ENCODE results near the gene ZNF516.

The ZNF516 gene

DNA sequence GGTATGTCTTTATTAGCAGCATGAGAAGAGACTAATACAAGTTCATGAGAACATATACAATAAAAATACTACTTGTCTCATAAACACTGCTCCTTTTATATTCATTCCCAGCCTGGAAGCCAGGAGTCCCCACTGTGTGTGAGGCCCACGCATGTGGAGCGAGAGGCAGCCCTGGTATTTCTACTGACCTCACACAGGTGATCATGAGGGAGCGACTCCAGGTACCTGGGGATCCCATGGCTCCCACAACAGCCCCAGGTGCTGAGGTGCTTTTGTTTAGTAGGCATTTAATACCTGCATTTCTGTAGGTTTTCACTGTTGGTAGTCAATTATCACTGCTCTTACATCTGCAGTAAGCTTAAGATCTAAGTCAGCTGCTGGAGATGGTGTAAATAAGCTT is 75.2 kb downstream of the ZNF516 start:
- DNase-seq: no peak

DNA sequence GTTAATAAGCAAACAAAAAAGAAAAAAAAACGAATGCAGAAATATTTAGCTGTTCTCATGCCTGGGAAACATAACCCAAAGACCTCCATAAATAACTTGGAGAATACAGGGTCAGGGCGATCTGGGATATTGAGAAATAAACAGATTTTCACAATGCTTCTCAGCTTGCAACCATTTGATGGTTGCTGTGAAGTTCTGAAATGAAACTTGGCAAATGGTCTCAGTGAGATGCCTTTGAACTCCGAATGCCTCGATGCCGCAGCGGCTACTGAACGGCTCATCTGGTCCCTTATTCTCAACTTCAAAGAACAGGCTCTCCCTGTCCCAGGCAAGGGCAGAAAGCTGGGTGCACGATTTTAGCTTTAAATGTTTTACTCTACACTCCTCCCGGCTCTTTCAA is 78.1 kb downstream of the ZNF516 start:
- DNase-seq: no peak

DNA sequence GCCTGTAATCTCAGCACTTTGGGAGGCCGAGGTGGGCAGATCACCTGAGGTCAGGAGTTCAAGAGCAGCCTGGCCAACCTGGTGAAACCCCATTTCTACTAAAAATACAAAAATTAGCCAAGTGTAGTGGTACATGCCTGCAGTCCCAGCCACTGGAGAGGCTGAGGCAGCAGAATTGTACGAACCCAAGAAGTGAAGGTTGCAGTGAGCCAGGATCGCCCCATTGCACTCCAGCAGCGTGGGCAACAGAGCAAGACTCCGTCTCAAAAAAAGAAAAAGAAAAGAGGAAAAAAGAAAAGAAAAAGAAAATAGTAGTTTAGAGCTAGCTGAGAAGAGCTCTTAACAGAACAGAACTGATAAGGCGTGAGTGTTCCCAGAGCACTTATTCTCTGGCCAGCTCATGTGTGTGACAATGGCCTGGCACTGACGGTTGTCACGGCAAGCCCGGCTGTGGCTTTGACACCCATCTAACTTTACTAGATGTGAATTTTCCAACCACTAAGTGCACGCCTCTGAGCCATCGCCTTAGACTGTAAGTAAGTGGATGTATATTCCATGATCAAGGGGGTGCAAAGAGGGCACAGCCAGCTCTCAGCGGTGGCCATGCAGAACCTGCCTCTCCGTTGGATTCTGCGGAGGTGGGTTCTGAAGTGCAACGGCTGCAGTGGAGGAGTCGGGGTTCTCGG is 80.0 kb downstream of the ZNF516 start:
- DNase-seq: peak; percentile 65

DNA sequence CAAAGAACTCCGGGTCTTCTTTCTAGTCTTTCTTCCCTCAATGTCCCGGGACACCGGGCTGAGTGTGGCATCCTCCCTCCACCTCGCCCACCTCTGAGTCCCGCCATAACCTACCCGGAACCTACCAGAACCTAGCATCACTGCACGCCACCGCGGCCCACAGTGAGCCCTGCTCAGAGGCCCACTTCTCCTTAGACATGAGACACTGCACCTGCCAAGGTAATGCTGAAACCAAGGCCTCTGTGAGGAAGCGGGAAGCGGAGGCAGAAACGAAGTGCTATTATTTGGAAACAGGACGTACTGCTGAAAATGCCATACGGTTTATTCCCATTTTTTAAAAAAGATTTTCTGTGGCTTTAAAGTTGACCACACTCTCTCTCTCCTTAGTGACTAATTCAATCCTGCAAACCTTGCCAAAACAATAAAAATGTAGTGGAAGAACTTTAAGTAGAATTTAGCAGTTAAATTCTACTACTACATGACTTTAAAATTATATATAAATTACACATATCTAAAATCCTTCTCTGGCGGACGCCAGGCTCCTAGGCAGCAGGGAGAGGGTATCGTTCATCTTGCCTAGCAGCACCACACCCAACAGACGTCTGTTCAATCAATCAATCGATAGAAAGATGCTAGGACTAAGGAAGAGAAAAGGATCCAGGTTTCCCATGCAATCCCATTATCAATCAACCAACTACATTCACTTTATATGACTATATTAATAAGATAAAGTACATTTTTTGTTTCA is 82.0 kb downstream of the ZNF516 start:
- DNase-seq: no peak

DNA sequence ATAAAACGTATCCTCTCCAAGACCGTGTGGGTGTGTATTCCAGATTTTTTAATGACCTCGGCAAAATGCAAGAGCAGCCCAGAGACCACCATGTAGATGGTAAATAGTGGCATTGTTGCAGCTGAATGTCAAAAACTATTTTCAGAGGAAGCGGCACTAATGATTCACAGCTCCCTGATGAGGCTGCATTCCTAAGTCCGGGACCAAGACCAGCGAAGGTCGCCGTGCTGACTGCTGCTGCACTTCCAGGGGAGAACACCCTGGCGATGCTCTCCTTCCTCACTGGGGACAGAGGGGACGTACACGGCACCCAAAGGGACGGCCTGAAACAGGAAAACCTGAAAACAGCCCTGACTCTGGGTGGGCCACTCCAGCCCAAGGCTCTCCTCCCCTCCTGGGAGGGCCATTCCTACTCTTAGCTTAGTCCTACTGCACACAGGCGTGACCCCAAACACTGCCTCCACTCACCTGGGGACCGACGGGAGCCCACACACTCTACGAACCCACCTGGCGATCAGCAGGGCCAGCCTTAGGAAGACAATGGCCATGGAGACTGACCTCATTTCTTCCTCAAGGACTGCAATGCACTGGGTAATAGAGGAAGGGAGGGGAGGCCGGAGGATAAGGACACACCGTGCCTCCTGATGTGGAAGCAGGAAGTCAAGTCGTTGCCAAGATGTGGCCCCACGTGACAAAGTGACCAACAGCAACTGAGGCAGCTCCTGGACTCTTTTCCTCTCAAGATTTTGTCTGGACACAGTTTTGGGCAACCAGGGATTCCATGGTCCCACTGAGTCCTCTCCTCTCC is 82.8 kb downstream of the ZNF516 start:
- no peak for DNase-seq

DNA sequence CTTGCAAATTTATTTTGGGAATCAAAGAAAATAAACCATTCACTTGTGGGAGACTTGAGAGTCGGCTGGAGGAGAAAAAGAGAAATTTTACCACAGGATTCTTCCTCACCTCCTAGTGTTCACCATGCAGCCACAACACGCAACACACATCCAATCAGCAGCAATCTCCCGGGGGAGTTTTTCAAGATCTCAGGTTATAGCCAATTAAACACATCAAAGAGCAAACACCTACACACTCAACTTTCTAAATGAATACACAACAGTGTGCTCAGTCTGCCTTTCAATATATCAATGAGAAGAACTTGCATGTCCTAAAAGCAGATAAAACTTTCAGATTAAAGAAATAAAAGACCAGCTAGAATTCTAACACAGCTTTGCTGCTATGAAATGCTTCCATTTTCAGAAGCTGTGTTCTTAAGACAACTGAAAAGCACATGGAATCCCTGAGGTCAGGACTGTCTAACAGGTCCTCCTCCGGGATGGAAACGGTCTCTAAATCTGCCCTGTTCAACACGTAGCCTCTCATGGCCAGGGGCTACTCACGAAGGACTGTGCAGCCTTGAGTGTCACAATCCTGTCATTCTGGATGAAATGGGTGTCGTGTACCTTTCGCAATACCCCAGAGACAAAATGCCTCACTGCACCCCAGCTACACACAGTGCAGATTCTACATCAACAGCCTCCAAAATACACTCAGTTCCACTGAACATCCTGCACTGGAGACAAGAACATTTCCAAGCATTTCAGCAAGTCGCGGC is 84.2 kb downstream of the ZNF516 start:
- no peak for DNase-seq

DNA sequence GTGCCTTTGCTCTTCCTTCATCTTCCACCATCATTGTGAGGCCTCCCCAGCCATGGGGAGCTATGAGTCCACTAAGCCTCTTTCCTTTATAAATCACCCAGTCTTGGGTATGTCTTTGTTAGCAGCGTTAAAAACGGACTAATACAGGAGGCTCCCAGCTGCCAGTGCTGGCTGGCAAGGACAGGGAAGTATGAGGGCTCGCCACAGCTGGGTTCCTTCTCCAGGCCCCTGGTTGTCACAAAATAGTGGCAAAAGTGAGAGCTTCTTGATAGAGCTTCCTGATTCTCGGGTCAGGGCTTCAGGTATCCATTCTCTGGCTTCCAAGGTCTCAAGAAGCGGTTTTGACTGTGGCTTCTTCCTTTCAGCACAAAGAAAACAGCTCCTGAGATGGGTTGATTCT is 85.0 kb downstream of the ZNF516 start:
- DNase-seq: no peak

DNA sequence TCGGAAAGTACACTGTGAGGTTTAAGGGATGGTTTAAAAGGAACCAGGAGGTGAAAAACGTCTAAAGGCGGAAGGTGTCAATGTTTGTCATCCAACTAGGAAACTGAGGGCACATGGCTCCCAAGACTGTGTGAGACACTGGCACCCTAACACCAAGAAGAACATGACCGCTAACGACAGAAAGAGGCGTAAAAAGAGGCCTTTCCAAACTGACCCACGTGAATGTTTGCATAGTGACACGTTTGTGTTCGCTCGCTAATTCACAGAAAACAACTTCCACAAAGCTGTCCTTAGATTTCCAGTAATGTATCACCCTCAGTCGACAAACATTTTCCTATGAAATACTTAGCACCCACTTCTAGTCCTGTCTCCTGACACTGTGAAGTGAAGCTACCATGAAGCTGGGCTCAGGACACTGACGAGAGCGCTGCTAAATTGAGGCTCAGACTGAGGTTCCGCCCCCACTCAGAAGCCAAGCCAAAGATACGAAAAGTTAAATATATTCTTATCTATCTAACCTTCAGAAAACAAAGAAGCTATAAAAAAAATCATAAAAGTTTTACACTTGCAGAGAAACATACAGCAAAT is 86.5 kb downstream of the ZNF516 start:
- no peak for DNase-seq

DNA sequence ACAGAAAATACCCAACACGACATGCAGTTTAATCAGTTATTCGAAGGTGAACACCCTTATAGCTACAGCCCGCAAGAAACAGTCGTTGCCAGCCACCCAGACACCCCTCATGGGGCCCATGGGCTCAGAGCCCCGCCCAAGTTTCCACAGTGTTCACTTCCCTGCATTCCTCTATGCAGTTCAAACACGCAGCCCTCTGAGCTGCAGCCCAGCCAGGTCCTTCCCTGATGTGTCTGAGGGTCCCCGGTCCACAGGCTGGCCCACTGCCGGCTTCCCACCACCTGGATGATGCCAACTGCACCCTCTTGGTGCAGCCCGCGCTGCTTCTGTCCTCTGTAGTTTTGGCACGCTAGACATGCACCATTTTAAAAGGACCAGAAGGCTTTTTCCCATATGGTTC is 87.4 kb downstream of the ZNF516 start:
- no peak for DNase-seq

DNA sequence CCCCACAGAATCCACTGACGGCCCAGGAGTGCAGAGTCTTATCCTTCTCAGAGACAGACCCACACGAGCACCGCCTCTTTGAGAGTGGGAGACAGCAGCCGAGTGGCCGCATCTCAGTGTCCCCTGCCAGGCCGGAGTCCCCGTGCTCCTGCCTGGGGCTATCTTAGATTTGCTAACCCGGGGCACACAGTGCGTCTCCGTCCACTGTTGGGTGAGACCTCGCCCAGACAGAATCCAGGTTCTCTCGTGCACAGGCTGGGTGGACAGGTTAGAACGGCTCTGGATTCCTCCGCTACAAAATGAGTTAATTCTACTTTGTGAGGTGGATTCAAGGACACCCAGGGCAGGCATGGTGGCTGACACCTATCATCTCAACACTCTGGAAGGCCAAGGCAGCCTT is 88.3 kb downstream of the ZNF516 start:
- no peak for DNase-seq

DNA sequence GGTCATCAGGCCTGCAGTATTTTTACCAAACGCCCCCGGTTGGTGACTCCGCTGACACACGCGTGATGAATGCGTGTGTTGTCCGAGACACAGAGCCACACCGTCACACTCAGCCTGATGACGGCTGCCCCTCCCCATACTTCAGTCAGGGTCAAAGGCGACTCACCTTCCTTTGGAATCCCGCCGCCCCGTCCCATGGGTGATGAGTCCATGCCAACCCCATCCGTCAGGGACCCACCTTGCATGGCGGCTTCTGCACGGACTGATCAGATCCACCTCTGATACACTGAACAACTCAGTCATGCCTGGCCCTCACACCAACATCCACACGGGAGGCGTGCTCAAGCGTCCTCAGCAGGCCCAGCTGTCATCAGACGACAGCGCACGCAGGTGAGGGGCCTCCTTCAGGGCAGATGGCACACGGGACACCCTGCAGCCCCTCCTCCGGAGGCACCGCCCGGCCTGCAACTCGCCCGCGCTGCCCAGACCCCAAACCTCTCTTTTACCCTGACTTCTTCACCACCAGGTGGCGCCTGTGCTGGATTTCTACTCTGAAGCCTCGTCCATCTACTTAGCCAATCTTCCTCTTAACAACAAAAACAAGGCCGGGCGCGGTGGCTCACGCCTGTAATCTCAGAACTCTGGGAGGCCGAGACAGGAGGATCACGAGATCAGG is 89.2 kb downstream of the ZNF516 start:
- peak; percentile 16 for DNase-seq

DNA sequence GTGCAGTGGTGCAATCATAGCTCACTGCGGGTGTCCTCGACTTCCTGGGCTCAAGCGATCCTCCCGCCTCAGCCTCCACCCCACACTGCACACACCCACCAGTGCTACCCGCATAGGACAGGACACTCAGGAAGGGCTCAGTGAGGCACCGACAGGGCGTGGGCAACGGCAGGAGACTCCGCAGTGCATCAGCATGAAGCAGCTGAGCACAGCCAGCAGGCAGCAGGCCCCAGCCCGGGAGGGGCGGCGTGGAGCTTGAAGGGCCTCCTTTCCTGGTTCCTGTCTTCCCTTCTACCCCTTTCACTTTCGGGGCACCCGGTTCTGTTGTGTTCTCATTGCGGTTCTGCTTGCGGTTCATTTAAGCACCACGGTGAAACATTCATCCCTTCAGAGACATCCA is 89.8 kb downstream of the ZNF516 start:
- DNase-seq: no peak

DNA sequence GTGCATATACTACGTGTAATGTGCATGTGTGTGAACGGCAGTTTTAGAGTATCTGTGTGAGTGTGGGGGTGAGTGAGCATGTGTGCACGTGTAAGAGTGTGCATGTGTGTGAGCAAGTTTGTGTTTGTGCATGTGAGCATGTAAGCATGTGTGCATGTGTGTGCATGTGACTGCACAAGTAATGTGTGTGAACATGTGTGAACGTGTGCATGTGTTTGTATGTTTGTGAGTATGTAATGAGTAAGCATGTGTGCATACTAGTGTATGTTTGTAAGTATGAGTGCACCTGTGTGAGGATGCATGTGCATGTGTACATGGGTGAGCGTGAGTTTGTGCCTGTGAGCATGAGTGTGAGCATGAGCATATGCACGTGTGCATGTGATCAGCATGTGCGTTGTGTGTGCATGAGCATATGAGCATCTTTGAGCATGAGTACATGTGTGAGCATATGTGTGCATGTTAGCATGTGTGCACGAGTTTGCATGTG is 90.7 kb downstream of the ZNF516 start:
- DNase-seq: no peak

DNA sequence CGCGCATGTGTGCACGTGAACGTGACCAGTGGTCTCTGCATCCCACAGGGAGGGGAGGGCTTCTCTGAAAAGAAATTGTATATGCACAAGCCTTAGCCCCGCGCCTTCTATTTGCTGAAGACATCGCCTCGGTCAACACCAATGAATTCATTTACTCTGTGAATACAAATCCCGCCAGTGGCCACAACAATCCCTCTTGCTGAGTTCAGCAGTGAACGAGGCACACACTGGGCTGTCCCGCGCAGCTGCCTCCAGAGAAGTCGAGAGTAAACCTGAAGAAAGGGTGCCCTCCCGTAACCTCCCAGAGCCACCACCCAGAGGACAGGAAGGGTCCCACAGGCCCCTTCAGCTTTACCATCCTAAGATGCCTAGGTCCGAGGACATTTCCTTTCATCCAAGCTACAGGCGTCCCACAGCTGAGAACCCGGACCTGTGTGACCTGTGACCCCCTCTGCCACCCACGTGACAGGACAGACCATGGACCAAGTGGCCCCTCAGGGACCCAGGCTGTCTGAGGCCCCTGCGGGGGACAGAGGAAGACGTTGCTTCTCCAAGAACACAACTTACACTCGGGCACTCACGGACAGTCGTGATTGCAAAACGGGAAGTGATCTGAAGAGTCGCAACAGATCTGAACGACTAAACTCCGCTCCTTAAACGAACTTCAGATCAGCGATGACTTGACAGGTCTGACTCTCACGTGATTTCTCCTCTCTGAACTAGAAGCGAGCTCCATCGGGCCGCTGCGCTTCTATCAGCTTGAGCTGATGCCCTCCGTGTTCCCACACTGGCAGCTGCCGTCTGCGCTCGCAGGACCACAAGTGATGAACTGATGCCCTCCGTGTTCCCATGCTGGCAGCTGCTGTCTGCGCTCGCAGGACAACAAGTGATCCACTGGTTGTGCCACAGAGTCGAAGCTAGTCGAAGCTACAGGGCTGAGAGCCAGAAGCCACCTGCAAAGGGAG is 92.7 kb downstream of the ZNF516 start:
- no peak for DNase-seq

DNA sequence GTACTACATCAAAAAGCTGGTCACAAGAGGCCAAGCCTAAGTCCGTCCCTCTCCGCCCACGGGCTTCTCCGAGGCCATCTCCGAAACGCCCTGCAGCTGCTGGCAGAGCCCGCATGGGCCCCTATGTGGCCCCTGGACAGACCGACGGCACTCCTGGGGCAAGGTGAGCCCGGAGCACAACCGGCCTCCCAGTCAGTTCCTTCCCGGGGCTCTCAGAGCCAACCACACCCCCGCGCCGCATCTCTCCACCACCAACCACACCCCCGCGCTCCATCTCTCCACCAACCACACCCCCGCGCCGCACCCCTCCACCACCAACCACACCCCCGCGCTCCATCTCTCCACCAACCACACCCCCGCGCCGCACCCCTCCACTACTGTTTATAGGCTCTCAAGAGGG is 93.5 kb downstream of the ZNF516 start:
- no peak for DNase-seq

DNA sequence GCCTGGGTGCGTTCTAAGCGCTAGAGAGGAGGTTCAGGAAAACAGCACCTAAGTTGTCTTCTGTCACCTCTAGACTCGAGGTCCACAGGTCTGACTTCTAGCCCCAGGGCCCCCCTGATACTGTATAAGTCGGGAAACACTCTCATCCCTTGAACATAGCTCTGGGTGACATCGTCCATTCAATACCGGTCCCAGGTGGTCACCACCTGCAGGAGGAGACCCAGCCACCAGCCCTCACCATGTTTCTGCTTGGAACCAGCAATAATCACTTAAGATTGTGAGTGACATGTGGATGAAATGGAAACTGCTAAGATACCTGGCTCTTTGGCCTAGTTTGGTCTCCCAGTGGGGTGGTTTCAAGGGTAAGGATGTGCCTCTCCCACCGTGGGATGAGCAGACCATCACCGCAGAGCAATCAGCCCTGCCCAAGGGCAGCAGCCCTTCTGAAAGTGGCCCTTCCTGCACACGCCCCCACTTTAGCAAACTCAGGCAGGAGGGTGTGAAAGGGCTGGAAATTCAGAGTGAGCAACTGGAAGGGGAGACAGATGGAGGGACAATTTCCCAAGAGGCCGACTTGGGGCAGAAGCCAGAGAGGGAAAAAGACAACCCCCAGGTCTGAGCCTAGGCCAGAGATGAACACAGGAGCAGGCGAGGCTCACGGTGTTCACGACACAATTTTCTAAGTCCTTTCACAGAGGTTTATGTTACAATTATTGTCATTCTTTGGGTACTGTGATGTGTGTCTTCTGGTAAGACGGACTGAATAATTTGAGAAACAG is 95.2 kb downstream of the ZNF516 start:
- no peak for DNase-seq

DNA sequence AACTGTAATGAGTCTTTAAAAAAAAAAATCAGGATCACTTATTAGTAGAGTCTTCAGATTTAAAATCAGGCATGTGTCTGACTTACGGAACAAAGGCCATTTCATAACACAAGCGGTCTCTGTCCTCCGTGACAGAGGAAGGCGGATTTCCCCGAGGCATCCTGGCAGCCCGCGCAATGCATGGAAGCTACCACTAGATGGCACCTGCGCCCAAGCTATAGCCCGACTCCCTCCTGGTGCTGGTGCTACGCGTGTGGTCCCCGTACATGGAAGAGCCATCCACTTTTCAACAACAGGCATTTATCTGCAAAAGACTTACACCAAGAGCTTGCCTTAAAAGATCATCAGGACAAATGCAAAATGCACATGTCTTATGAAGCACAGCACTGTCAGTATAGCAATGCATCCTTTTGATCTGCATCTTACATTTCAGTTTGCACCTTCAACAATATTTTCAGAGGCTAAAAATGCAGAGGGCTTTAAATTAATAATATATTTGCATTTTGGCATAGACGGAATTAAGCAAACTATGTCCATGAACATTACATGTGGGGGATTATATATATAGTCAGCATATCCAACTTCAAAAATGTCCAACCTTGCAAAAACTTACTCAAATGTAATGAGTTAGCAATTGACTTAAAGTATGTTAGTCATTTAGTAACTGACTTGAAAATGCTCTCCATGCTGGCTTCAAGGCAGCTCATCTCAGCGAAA is 96.0 kb downstream of the ZNF516 start:
- peak; percentile 42 for DNase-seq

DNA sequence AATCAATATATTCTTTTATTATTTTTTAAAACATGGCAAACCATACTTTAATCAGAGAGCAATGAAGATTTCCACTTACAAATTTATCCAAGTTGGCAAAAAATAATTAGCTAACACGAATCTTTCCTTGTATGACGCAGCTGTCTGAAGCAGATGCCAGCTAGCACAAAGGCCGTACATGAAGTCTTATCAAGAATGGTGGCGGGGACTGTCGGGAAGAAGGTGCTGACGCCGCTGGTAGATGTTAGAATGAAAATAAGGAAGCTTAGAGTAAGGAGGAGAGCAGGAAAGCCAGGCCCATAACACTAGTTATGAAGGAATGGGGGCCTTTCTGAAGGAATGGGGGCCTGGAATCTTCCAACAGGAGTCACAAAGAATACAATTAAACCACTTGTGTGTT is 96.7 kb downstream of the ZNF516 start:
- no peak for DNase-seq

DNA sequence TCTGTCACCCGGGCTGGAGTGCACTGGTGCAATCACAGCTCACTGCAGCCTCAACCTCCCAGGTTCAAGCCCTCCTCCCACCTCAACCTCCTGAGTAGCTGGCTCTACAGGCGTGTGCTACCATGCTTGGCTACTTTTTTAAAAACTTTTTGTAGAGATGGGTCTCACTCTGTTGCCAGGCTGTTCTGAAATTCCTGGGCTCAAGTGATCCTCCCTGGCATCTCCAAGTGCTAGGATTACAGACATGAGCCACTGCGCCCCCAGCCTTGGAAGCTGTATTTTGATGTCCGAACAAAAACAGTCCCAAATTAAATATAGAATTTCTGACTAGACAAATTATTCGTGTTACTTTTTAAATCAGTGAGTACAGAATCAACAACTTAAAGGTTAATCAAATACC is 97.4 kb downstream of the ZNF516 start:
- DNase-seq: no peak
